Endothelial cell of umbilical vein (primary cell): ENCODE data around the gene NAV3. TPM values are rescaled to one million over a fixed set of nuclear protein-coding genes. Genes with fewer than 3 reads are reported as not detected.

Experiments
- BruUV-seq: library from RNA; stranded (reverse); fragments of 400-500 nt; replicated peaks from 2 replicates; lab custom pipeline; 2021; lab: Mats Ljungman, UMichigan
- CTCF ChIA-PET: fragments of 300-600, 350-600 bp; sonication (Branson Sonifier 250); formaldehyde crosslinking; loops from one replicate; lab custom pipeline; 2021; ENCODE audit warnings: antibody characterized with exemption, inconsistent platforms; lab: Charles Lee
- POLR2A ChIA-PET: fragments of 300-600, 350-600 bp; sonication (Branson Sonifier 250); formaldehyde crosslinking; loops from one replicate; lab custom pipeline; 2021; ENCODE audit warnings: antibody characterized with exemption, inconsistent platforms; lab: Charles Lee
- DNase-seq: peaks from one replicate; pipeline ENCODE4 v3.0.0-alpha.2; 2011; ENCODE audit warnings: low read depth, low spot score
- FAIRE-seq: peaks from 2 replicates; lab custom pipeline; 2011; peaks lifted over from hg19 to GRCh38; lab: Jason Lieb, UNC
- H2AFZ ChIP-seq: 2 replicates; pipeline ENCODE4 v1.6.0; 2012; ENCODE audit warnings: low read depth, low read length, control low read depth, inconsistent platforms
- H3K27ac ChIP-seq: 2 replicates; pipeline ENCODE4 v1.5.1; 2011; ENCODE audit warnings: low read depth, mild to moderate bottlenecking, control low read depth, low read length, moderate library complexity; ENCODE audit not compliant: insufficient read depth
- H3K27me3 ChIP-seq, 2 experiments: 2 replicates each; pipeline versions ENCODE4 v1.6.0 to v1.6.1; 2011; ENCODE audit warnings: low read length in 2 of 2, mixed read lengths in 1 of 2; ENCODE audit not compliant: control insufficient read depth in 2 of 2, insufficient read depth in 2 of 2
- H3K36me3 ChIP-seq, 2 experiments: 2 replicates in 1 of 2; 3 replicates in 1 of 2; pipeline ENCODE4 v1.5.1; 2011; ENCODE audit warnings: low read length in 2 of 2, mild to moderate bottlenecking in 1 of 2, moderate library complexity in 1 of 2; ENCODE audit not compliant: control insufficient read depth in 2 of 2, insufficient read depth in 2 of 2; ENCODE audit errors: extremely low read depth in 1 of 2
- H3K4me1 ChIP-seq: 3 replicates; pipeline ENCODE4 v1.5.1; 2011; ENCODE audit warnings: mild to moderate bottlenecking, low read length; ENCODE audit not compliant: control insufficient read depth, insufficient read depth; ENCODE audit errors: extremely low read depth
- H3K4me2 ChIP-seq: 2 replicates; pipeline ENCODE4 v1.6.1; 2011; ENCODE audit warnings: low read length, control low read depth, mixed read lengths; ENCODE audit not compliant: insufficient read depth
- H3K4me3 ChIP-seq, 3 experiments: fragments of 200-600 bp in 1 of 3; sonication (generic), shearing (Covaris generic) in 1 of 3; replicated peaks in 1 of 3; 2 replicates each; pipeline ENCODE4 v1.5.1; 2011 to 2016; ENCODE audit warnings: control low read depth in 3 of 3, low read length in 3 of 3, mild to moderate bottlenecking in 2 of 3, inconsistent platforms in 1 of 3, low read depth in 1 of 3, moderate library complexity in 1 of 3; ENCODE audit not compliant: insufficient read depth in 1 of 3
- H3K79me2 ChIP-seq: 2 replicates; pipeline ENCODE4 v1.6.0; 2012; ENCODE audit warnings: low read length, inconsistent platforms; ENCODE audit not compliant: control insufficient read depth, insufficient read depth
- H3K9ac ChIP-seq: replicated peaks from 2 replicates; pipeline ENCODE3; 2011; ENCODE audit warnings: low read length, control low read depth; ENCODE audit not compliant: insufficient read depth; ENCODE audit errors: extremely low read depth
- H3K9me1 ChIP-seq: replicated peaks from 3 replicates; pipeline ENCODE4 v1.6.0; 2011; ENCODE audit warnings: mild to moderate bottlenecking, low read length; ENCODE audit not compliant: control insufficient read depth, insufficient read depth; ENCODE audit errors: extremely low read depth
- H3K9me3 ChIP-seq: replicated peaks from 2 replicates; pipeline ENCODE4 v1.5.1; 2012; ENCODE audit warnings: low read length, inconsistent platforms; ENCODE audit not compliant: control insufficient read depth, insufficient read depth
- H4K20me1 ChIP-seq: replicated peaks from 2 replicates; pipeline ENCODE3; 2011; ENCODE audit warnings: mild to moderate bottlenecking, low read length; ENCODE audit not compliant: control insufficient read depth, insufficient read depth; ENCODE audit errors: extremely low read depth
- CTCF ChIP-seq, 2 donors: IDR thresholded peaks; 1 replicate in 1 of 2; 2 replicates in 1 of 2; pipeline ENCODE4 v1.5.1; 2011; ENCODE audit warnings: low read length in 2 of 2, mild to moderate bottlenecking in 2 of 2, moderate library complexity in 2 of 2, control low read depth in 1 of 2, inconsistent platforms in 1 of 2, low read depth in 1 of 2; ENCODE audit not compliant: insufficient read depth in 1 of 2; ENCODE audit errors: extremely low read depth in 1 of 2
- FOS ChIP-seq: IDR thresholded peaks from 2 replicates; pipeline ENCODE4 v1.6.1; 2011; ENCODE audit warnings: mild to moderate bottlenecking, low read length, moderate library complexity, borderline replicate concordance; ENCODE audit not compliant: insufficient read depth
- GATA2 ChIP-seq: IDR thresholded peaks from 2 replicates; pipeline ENCODE4 v1.7.0; 2011; ENCODE audit warnings: low read depth, mild to moderate bottlenecking, moderate library complexity, mixed read lengths, low read length; ENCODE audit not compliant: insufficient read length, insufficient read depth
- MAX ChIP-seq: IDR thresholded peaks from 2 replicates; pipeline ENCODE4 v1.6.1; 2011; ENCODE audit not compliant: insufficient read depth, insufficient read length
- MYC ChIP-seq: IDR thresholded peaks from one replicate; pipeline ENCODE4 v1.6.1; 2011; ENCODE audit warnings: mild to moderate bottlenecking, low read depth, low read length
- POLR2AphosphoS5 ChIP-seq: IDR thresholded peaks from 2 replicates; pipeline ENCODE4 v1.6.1; 2012; ENCODE audit warnings: low read depth, mild to moderate bottlenecking, control low read depth, low read length, moderate library complexity; ENCODE audit not compliant: insufficient read depth
- dilution Hi-C: fragments of 300-500 bp; cut with MboI; formaldehyde crosslinking; loops from one replicate; pipeline ENCODE4 v1.15.0; 2019; ENCODE audit warnings: low sequenced_read_pairs; ENCODE audit not compliant: extremely low pct_ligation_motif_present
- intact Hi-C: fragments of 100-400 bp; cut with micrococcal nuclease; formaldehyde crosslinking; loops from one replicate; pipeline ENCODE4 v1.10.0; 2022
- polyA plus RNA-seq, 4 experiments: library from polyadenylated mRNA; depleted of rRNA in 3 of 4; stranded (reverse) in 3 of 4; unstranded in 1 of 4; fragments of >200 nt; gene quantifications; 2 replicates each; pipeline versions ENCODE4 v1.2.1 to v1.2.3, GENCODE V29; 2011 to 2012; ENCODE audit warnings: missing spikeins in 1 of 4
- total RNA-seq: library from RNA; stranded (reverse); gene quantifications from 2 replicates; pipeline ENCODE4 v1.2.3, GENCODE V29; 2021

Gene NAV3
- total and polyA plus RNA-seq, 2 donors (not counting 3 experiments of a cell fraction or from before 2014, with no cell fraction given), result 6.7 to 40.1 TPM

- DNase-seq (no peak), FAIRE-seq (no peak)
- H3K4me2 ChIP-seq, result no peak overlapping the region
- no peaks in the 10 kb centered on the region for H3K9me3 ChIP-seq
- TF ChIP-seq GATA2 (no peak), MAX (no peak), CTCF (IDR thresholded peaks at IDR 0.05; ENCODE audit: extremely low read depth in 1 of 2, insufficient read depth in 1 of 2, low read depth in 1 of 2, low read length in 2 of 2) (no peak), FOS (no peak), MYC (no peak), POLR2AphosphoS5 (no peak)
- H3K4me1 ChIP-seq, result no peaks in the 10 kb centered on the region
- ChIA-PET CTCF (interaction anchor here (0.9 to 7.6 kb wide), 11 partner anchors 9 to 771 kb away, joined by 3 to 305 read pairs (median 23); partner anchors contain the start of gene NAV3), POLR2A (no interaction called here)
- no peak overlapping the region for H3K27ac ChIP-seq
- no peak overlapping the region for H3K4me3 ChIP-seq
- BruUV-seq, result no TSS peak
- intact Hi-C loops (loop anchor here (2.0 kb wide), 1 partner anchor 35 kb away; no protein-coding TSS in a partner anchor), dilution Hi-C loops (no loop called here)
- H3K27me3 ChIP-seq, result no peaks in the 10 kb centered on the region
- H2AFZ ChIP-seq, result no peak overlapping the region
- H3K79me2 ChIP-seq, result no peaks in the 10 kb centered on the region
- H3K36me3 ChIP-seq, result no peaks in the 10 kb centered on the region
- H4K20me1 ChIP-seq, result no peaks in the 10 kb centered on the region
- no peaks in the 10 kb centered on the region for H3K9me1 ChIP-seq
- H3K9ac ChIP-seq, result no peak overlapping the region
Measured at GRCh38 chr12:77923882-77924281, 93.2 kb downstream of the NAV3 start.
